Ishikawa (cell line): ENCODE measurements around the gene BMP7.

ENCODE experiments used
- CEBPB ChIP-seq: IDR thresholded peaks from 2 replicates; pipeline ENCODE4 v1.6.1; 2012
- CREB1 ChIP-seq: IDR thresholded peaks from 2 replicates; pipeline ENCODE4 v1.6.1; 2012; ENCODE audit warnings: low read depth
- EGR1 ChIP-seq: IDR thresholded peaks from 2 replicates; pipeline ENCODE4 v1.6.1; 2012
- EP300 ChIP-seq: IDR thresholded peaks from 2 replicates; pipeline ENCODE4 v1.6.1; 2012; ENCODE audit warnings: borderline replicate concordance
- FOXM1 ChIP-seq: IDR thresholded peaks from 2 replicates; pipeline ENCODE4 v1.6.1; 2012; ENCODE audit warnings: low read depth, borderline replicate concordance
- MAX ChIP-seq: IDR thresholded peaks from 2 replicates; pipeline ENCODE4 v1.6.1; 2012
- NFIC ChIP-seq: IDR thresholded peaks from 2 replicates; pipeline ENCODE4 v1.6.1; 2012
- RAD21 ChIP-seq: IDR thresholded peaks from 2 replicates; pipeline ENCODE4 v1.6.1; 2012; ENCODE audit warnings: low read depth
- TAF1 ChIP-seq: IDR thresholded peaks from 2 replicates; pipeline ENCODE4 v1.6.1; 2012; ENCODE audit warnings: low read depth, mild to moderate bottlenecking
- TCF12 ChIP-seq: IDR thresholded peaks from 2 replicates; pipeline ENCODE4 v1.6.1; 2012; ENCODE audit warnings: low read depth
- TEAD4 ChIP-seq: IDR thresholded peaks from 2 replicates; pipeline ENCODE4 v1.6.1; 2012
- USF1 ChIP-seq: IDR thresholded peaks from 2 replicates; pipeline ENCODE4 v1.6.1; 2012
- YY1 ChIP-seq: IDR thresholded peaks from 2 replicates; pipeline ENCODE4 v1.6.1; 2012; ENCODE audit warnings: low read depth
- ZBTB7A ChIP-seq: IDR thresholded peaks from 2 replicates; pipeline ENCODE4 v1.6.1; 2012; ENCODE audit warnings: low read depth
- TF ChIP-seq, protein P1 (sequence below): IDR thresholded peaks from 2 replicates; pipeline ENCODE4 v1.6.1; 2012; ENCODE audit warnings: low read depth, mild to moderate bottlenecking

Gene BMP7

DNA sequence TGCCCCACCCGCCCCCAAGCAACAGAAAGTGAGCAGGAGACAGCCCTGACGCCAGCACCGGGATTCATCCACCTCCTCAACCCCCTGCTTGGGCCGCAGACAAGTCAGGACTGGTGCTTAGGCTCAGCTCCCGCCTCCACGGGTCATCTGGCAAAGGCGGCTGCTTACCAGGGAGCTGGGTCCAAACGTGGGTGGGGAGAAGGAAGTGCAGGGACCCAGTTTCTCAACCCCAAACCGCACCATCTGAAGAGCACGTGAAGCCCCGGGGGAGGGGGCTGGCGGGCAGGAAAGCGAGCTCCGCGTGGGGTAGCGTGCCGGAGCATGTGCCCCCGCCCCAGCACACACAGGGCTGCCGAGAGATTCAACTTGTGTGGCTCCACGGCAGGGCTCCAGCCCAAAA is 87.2 kb downstream of the BMP7 start:
- TF ChIP-seq EP300 = no peak
- no peak for TF ChIP-seq CEBPB
- no peak for TF ChIP-seq FOXM1
- TF ChIP-seq NFIC = no peak
- no peak for TF ChIP-seq MAX
- TF ChIP-seq USF1 = no peak
- no peak for TF ChIP-seq ZBTB7A
- no peak for TF ChIP-seq TAF1
- no peak for TF ChIP-seq TEAD4

DNA sequence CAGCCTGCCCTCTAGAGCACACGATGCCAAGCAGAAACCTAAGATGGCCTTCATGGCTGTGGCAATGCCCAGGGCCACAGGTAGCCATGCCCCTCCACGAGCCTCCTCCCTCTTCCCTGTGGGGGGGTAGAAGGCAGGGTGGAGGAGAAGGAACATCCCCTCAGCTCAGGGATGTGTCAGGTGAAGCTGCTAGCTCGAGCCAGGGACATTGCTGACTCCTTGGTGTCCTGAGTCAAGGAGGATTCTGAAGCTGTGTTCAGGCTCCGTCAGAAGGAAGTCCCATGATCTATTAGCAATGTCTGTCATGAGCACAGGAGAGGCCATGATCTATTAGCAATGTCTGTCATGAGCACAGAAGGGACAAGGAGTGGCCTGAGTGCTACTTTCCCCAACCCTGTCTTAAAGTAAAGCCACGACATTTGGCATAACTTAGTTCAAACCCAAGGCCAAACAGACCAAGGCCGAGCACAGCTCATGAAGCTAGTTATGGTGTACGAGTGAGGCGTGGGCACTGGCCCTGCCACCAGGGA is 87.8 kb downstream of the BMP7 start:
- TF ChIP-seq RAD21 (no peak), TAF1 (no peak)
- TF ChIP-seq, protein P1, sequence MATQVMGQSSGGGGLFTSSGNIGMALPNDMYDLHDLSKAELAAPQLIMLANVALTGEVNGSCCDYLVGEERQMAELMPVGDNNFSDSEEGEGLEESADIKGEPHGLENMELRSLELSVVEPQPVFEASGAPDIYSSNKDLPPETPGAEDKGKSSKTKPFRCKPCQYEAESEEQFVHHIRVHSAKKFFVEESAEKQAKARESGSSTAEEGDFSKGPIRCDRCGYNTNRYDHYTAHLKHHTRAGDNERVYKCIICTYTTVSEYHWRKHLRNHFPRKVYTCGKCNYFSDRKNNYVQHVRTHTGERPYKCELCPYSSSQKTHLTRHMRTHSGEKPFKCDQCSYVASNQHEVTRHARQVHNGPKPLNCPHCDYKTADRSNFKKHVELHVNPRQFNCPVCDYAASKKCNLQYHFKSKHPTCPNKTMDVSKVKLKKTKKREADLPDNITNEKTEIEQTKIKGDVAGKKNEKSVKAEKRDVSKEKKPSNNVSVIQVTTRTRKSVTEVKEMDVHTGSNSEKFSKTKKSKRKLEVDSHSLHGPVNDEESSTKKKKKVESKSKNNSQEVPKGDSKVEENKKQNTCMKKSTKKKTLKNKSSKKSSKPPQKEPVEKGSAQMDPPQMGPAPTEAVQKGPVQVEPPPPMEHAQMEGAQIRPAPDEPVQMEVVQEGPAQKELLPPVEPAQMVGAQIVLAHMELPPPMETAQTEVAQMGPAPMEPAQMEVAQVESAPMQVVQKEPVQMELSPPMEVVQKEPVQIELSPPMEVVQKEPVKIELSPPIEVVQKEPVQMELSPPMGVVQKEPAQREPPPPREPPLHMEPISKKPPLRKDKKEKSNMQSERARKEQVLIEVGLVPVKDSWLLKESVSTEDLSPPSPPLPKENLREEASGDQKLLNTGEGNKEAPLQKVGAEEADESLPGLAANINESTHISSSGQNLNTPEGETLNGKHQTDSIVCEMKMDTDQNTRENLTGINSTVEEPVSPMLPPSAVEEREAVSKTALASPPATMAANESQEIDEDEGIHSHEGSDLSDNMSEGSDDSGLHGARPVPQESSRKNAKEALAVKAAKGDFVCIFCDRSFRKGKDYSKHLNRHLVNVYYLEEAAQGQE = no peak

DNA sequence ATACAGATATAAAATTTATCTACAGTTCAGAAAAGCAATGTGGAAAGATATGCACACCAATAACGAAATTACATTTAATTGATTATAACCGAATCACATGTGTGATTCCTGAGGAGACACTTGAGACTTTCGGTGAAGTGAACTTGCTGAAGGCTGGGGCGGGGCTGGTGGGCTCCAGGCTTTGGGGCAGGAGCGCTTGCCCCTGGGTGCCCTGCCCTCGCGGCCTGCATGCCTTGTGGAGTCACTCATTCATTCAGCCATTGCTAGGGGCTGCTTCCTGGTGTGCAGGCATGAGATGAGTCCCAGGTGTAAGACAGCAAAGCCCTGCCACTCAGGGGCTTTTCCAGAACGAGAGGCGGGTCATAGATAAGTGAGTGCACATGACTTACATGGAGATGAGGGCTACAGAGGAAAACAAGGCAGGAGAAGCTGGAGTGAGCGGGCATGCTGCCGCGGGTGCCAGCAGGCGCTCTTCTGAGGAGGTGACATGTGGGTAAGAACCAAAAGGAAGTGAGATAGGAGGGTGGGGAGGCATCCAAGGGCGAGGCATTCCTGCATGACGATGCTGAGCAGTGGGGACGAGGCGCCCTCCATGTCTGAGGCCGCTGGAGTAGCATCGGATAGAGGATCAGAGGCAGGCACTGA is 88.7 kb downstream of the BMP7 start:
- TF ChIP-seq TCF12 (no peak), CREB1 (no peak), MAX (no peak), ZBTB7A (no peak), TAF1 (no peak), YY1 (no peak), NFIC (no peak), USF1 (no peak), EGR1 (no peak), TEAD4 (no peak), EP300 (no peak)
- TF ChIP-seq, protein P1 = no peak

DNA sequence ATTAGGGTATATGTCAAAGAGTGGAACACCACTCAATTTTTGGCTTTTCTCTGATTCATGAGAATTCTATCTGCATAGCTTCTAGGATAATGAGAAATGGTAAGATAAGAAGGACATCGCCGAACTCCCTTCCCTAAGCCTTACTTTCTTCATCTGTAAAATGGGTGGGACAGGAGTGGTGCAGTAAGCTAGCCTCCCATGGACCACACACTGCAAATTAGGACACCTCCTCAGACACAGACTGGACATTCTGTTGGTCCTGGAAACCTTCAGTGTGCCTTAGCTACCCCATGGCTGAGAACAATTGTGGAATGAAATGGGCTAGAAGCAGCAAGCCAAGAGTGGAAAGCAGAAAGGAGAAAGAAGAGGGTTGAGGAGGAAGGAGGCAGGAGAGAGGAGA is 89.6 kb downstream of the BMP7 start:
- TF ChIP-seq TEAD4 = no peak

GRCh38 chr20:57175397-57176010 is 90.9 kb downstream of the BMP7 start:
- TF ChIP-seq TCF12 (no peak), MAX (no peak), EP300 (no peak), TAF1 (no peak), RAD21 (no peak), FOXM1 (no peak), CREB1 (no peak), CEBPB (no peak), TEAD4 (no peak), USF1 (no peak), YY1 (no peak), ZBTB7A (no peak), NFIC (no peak)
- TF ChIP-seq, protein P1 = no peak
